Peyer's patch (tissue), 4 donors: ENCODE results near the gene LPO. TPM values are rescaled to one million over a fixed set of nuclear protein-coding genes. Genes with fewer than 3 reads are reported as not detected.

Experiments used
- DNase-seq, 3 donors: peaks; one replicate each; pipeline ENCODE4 v3.0.0-alpha.2; 2017 to 2019
- H3K27ac ChIP-seq, 4 donors: fragments of 200-600 bp; sonication (generic); one replicate each; pipeline ENCODE4 v1.5.1; 2016 to 2019
- H3K27me3 ChIP-seq, 2 donors: fragments of 200-600 bp; sonication (generic); one replicate each; pipeline ENCODE4 v1.5.1; 2019
- H3K36me3 ChIP-seq, 3 donors: fragments of 200-600 bp; sonication (generic); one replicate each; pipeline ENCODE4 v1.5.1; 2016 to 2019
- H3K4me1 ChIP-seq, 4 donors: fragments of 200-600 bp; sonication (generic); one replicate each; pipeline ENCODE4 v1.5.1; 2016 to 2019
- H3K4me3 ChIP-seq, 4 donors: fragments of 200-600 bp; sonication (generic); 1 replicate in 3 of 4; 2 replicates in 1 of 4; pipeline ENCODE4 v1.5.1; 2016 to 2019; ENCODE audit warnings: mild to moderate bottlenecking in 1 of 4
- H3K9me3 ChIP-seq, 4 donors: fragments of 200-600 bp; sonication (generic); one replicate each; pipeline ENCODE4 v1.5.1; 2016 to 2019; ENCODE audit warnings: mild to moderate bottlenecking in 1 of 4
- POLR2A ChIP-seq, 2 donors: fragments of 450-650 bp; IDR thresholded peaks; one replicate each; pipeline ENCODE4 v1.5.1; 2017; ENCODE audit warnings: antibody characterized with exemption in 2 of 2, mild to moderate bottlenecking in 2 of 2, moderate library complexity in 2 of 2
- total RNA-seq, 4 donors: library from RNA; depleted of rRNA; stranded (reverse); fragments of >200 nt; gene quantifications; one replicate each; pipeline ENCODE4 v1.1.0, GENCODE V29; 2016
- TF ChIP-seq, protein P1 (sequence below), 6 experiments: fragments of 450-650 bp in 4 of 6; fragments of 200-600 bp in 2 of 6; sonication (generic) in 1 of 6; IDR thresholded peaks; one replicate each; pipeline ENCODE4 v1.5.1; 2017 to 2019; ENCODE audit warnings: antibody characterized with exemption in 6 of 6, mild to moderate bottlenecking in 3 of 6, moderate library complexity in 1 of 6

LPO gene
- total RNA-seq, 4 donors from 2014 or later: 2.3 to 9.0 TPM; not detected in 2

GRCh38 chr17:58305626-58306025 is 67.2 kb downstream of the LPO start:
- peak in 1 of 3 donors; percentile 7 for DNase-seq
- Histone ChIP-seq H3K4me1 (no peaks in the 10 kb centered on the region), H3K36me3 (no peaks in the 10 kb centered on the region), H3K27ac (no peak overlapping the region), H3K27me3 (no peaks in the 10 kb centered on the region), H3K4me3 (no peak overlapping the region), H3K9me3 (no peaks in the 10 kb centered on the region)
- TF ChIP-seq POLR2A (IDR thresholded peaks at IDR 0.05): no peak
- TF ChIP-seq, protein P1, sequence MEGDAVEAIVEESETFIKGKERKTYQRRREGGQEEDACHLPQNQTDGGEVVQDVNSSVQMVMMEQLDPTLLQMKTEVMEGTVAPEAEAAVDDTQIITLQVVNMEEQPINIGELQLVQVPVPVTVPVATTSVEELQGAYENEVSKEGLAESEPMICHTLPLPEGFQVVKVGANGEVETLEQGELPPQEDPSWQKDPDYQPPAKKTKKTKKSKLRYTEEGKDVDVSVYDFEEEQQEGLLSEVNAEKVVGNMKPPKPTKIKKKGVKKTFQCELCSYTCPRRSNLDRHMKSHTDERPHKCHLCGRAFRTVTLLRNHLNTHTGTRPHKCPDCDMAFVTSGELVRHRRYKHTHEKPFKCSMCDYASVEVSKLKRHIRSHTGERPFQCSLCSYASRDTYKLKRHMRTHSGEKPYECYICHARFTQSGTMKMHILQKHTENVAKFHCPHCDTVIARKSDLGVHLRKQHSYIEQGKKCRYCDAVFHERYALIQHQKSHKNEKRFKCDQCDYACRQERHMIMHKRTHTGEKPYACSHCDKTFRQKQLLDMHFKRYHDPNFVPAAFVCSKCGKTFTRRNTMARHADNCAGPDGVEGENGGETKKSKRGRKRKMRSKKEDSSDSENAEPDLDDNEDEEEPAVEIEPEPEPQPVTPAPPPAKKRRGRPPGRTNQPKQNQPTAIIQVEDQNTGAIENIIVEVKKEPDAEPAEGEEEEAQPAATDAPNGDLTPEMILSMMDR (IDR thresholded peaks at IDR 0.05): no peak

DNA sequence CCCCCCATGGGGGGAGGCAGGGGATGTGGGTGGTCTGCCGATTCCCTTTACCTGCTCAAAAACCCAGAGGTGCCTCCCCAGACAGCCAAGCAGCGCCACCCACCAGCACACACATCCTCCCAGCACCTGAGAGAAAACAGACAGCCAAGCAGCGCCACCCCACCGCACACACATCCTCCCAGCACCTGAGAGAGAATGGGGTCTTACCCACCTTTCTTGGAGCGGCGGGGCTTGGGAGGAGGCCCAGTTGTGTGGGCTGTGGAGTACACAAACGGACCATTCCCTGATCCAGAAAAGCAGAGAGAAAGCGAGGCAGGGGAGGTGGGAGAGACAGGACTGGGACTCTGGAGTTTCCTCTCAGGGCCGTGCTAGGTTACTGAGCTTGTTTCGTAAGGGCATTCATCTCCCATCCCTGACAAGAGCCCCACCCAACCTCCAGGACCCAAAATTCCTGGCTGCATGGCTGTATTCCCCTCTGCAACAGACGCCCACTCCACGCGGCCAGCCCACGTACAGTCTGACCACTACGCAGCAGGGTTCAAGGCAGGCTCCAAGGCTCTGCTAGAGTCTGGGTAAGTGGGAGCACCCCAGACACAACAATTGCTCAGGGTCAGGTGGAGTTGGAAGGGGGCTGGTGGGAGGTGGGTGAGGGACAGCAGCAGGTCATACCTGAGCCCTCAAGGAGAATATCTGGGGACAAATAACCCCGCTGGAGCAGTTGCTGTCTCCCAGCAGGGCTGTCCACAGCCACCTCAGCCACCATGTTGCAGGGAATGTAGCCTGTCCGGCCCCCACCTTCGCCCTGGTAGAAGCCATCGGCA is 68.0 kb downstream of the LPO start:
- TF ChIP-seq, protein P1 (IDR thresholded peaks at IDR 0.05): no peak
- TF ChIP-seq POLR2A (IDR thresholded peaks at IDR 0.05): no peak
- Histone ChIP-seq H3K4me1 (no peaks in the 10 kb centered on the region), H3K9me3 (no peaks in the 10 kb centered on the region), H3K4me3 (no peak overlapping the region), H3K27me3 (no peaks in the 10 kb centered on the region), H3K36me3 (no peaks in the 10 kb centered on the region), H3K27ac (no peak overlapping the region)
- peak in 2 of 3 donors; percentile 12 to 38 for DNase-seq

DNA sequence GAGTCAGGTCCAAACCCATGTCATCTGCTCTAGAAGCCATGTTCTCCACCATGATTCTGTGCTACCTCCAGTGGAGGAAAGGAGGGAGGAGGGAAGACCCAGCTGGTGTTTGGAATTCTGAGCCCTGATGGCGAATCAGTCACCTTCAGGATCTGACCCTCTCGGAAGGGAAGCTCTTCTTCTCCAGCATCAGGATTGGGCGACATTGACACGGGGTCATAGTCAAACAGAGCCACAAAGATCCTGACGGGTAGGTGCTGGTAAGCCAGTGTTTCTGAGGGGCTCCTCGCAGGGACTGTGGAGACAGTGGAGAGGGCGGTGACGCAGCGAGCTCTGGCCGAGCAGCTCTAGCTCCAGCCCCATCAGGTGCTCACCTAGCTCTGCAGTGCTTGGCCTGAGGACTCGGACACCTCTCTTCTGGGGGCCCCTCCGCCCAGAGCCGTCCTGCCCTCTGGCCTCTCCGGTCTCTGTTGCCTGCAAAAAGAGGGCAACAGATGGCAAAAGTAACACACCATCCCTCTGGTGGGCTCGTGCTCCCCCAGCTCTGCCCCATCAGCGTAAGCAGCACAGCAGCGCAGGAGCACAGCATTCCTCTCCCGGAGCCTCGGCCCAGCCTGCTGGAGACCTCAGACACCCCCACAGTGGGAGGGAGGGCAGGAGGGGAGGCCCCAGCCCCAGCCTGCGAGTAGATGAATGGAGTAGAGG is 69.2 kb downstream of the LPO start:
- no peak overlapping the region for H3K27ac ChIP-seq
- no peaks in the 10 kb centered on the region for H3K9me3 ChIP-seq
- no peaks in the 10 kb centered on the region for H3K36me3 ChIP-seq
- TF ChIP-seq POLR2A (IDR thresholded peaks at IDR 0.05): no peak
- TF ChIP-seq, protein P1 (IDR thresholded peaks at IDR 0.05): no peak
- DNase-seq: peak in 2 of 3 donors; percentile 8 to 30
- no peak overlapping the region for H3K4me3 ChIP-seq
- H3K4me1 ChIP-seq: no peaks in the 10 kb centered on the region
- no peaks in the 10 kb centered on the region for H3K27me3 ChIP-seq

DNA sequence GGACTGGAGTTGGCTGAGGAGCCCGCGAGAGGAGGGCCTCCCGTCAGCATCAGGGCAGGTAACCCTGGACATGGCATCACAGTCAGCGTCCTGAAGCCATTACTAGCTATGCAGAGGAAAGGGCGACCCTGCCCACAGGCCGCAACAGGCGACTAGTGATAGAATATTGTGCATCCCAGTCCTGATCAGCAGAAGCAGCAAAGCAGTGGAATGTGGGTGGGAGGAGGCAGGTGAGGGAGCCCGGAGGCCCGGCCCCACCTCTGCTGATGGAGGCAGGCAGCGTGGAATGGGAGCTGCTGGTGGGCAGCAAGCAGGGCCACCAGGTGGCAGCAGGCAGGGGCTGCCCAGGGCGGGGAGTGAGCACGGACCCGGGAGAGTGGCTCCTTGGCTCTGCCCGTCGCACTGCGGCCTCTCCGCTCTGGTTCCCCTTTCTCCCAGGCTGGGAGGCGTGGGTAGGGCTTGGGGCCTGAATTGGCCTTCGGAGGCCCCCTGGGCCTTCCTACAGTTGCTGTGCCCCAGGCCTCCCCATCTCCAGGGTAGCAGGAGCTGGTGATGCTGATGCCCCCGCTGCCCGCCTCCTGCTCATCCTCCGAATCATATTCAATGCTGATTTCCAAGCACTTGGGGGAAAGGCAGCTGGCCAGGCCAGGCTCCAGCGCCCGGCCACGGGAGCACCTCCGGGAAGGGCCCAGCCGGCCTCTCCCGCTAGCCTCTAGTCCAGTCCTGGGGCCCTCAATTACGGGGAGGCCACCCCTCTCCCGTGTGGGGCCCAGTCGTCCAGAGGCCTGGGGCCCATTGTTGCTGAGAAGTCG is 70.0 kb downstream of the LPO start:
- Histone ChIP-seq H3K27me3 (no peaks in the 10 kb centered on the region), H3K27ac (no peak overlapping the region), H3K4me3 (no peak overlapping the region), H3K9me3 (no peaks in the 10 kb centered on the region), H3K4me1 (no peaks in the 10 kb centered on the region), H3K36me3 (no peaks in the 10 kb centered on the region)
- DNase-seq: peak in 2 of 3 donors; percentile 6 to 43
- no peak for TF ChIP-seq POLR2A (IDR thresholded peaks at IDR 0.05)
- TF ChIP-seq, protein P1 (IDR thresholded peaks at IDR 0.05): no peak
